ENCODE data around the gene C10orf90.

DNA sequence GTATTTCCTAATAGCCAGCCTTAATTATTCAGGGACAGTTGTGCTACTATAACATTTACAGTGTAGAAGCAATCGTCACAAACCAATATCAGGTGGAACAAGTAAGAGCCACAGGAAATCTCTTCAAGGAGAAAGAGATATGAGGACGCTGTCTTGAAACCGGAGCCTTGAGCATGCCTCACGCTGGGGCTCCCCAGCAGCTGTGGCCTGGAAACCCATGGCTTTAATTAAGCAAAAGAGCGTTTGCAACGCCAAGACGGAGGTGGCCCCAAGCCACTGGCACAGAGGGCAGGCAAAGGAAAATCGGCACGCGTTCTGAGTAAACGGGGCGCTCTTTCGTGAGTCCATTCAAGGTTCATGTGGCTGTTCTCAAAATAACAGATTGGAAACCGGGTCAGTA is 84.4 kb downstream of the C10orf90 start:
- no peak for TF ChIP-seq EP300 (IDR thresholded peaks at IDR 0.05; ENCODE audit: borderline replicate concordance)
- no peak for TF ChIP-seq YY1 (IDR thresholded peaks at IDR 0.05; ENCODE audit: low read depth)
- TF ChIP-seq ZBTB7A (IDR thresholded peaks at IDR 0.05; ENCODE audit: low read depth) = no peak
- TF ChIP-seq TAF1 (IDR thresholded peaks at IDR 0.05; ENCODE audit: low read depth) = no peak
- TF ChIP-seq MAX (IDR thresholded peaks at IDR 0.05) = no peak
- no peak for TF ChIP-seq TCF12 (IDR thresholded peaks at IDR 0.05; ENCODE audit: low read depth)
- TF ChIP-seq REST (IDR thresholded peaks at IDR 0.05; ENCODE audit: low read depth) = no peak
- TF ChIP-seq EGR1 (IDR thresholded peaks at IDR 0.05) = no peak

All from Ishikawa (cell line).